Esophagus squamous epithelium (tissue), 5 donors: ENCODE measurements around the gene INHBC. TPM values are rescaled to one million over a fixed set of nuclear protein-coding genes. Genes with fewer than 3 reads are reported as not detected.
"Not testable (repeated sequence)": the region's sequence is repeated elsewhere in the genome, so short reads cannot be mapped to it uniquely, and the experiment has no call there.

Experiments used
- DNase-seq: peaks from one replicate; lab custom pipeline; 2025; lab: John Stamatoyannopoulos, UW
- H3K27ac ChIP-seq, 4 donors: fragments of 200-600 bp; sonication (generic); one replicate each; pipeline ENCODE4 v1.5.1; 2016 to 2019; ENCODE audit warnings: mild to moderate bottlenecking in 1 of 4
- H3K27me3 ChIP-seq, 4 donors: fragments of 200-600 bp; sonication (generic); 1 replicate in 3 of 4; 2 replicates in 1 of 4; pipeline versions ENCODE4 v1.5.1 to v1.6.0; 2017 to 2021; ENCODE audit warnings: antibody characterized with exemption in 1 of 4
- H3K36me3 ChIP-seq, 3 donors: fragments of 200-600 bp; sonication (generic); one replicate each; pipeline ENCODE4 v1.5.1; 2016 to 2019
- H3K4me1 ChIP-seq, 3 donors: fragments of 200-600 bp; sonication (generic); one replicate each; pipeline ENCODE4 v1.5.1; 2017 to 2019
- H3K4me3 ChIP-seq, 4 donors: fragments of 200-600 bp; sonication (generic); 1 replicate in 3 of 4; 2 replicates in 1 of 4; pipeline ENCODE4 v1.5.1; 2016 to 2019; ENCODE audit warnings: mild to moderate bottlenecking in 2 of 4, moderate library complexity in 1 of 4
- H3K9me3 ChIP-seq, 3 donors: fragments of 200-600 bp; sonication (generic); one replicate each; pipeline ENCODE4 v1.5.1; 2016 to 2019
- CTCF ChIP-seq, 6 experiments: fragments of 450-650 bp in 4 of 6; fragments of 200-600 bp in 2 of 6; sonication (generic) in 2 of 6; IDR thresholded peaks; one replicate each; pipeline ENCODE4 v1.5.1; 2016 to 2019; ENCODE audit warnings: antibody characterized with exemption in 6 of 6, mild to moderate bottlenecking in 4 of 6, moderate library complexity in 4 of 6
- POLR2A ChIP-seq, 4 donors: fragments of 450-650 bp; IDR thresholded peaks; one replicate each; pipeline ENCODE4 v1.6.1; 2017; ENCODE audit warnings: antibody characterized with exemption in 4 of 4, mild to moderate bottlenecking in 4 of 4, moderate library complexity in 3 of 4
- WGBS, 2 donors: methylation state at CpG; one replicate each; pipeline ENCODE4 v1.1.5; 2018; 5-methylcytosine and 5-hydroxymethylcytosine counted together
- intact Hi-C: fragments of 100-400 bp; cut with DNase I; formaldehyde crosslinking; loops from one replicate; pipeline ENCODE4 v1.15.0; 2022
- total RNA-seq, 4 donors: library from RNA; depleted of rRNA; stranded (reverse); fragments of >200 nt; gene quantifications; one replicate each; pipeline ENCODE4 v1.1.0, GENCODE V29; 2016
- donor health status: DM: yes; HTN: yes; CAD: no.

The INHBC gene
- total RNA-seq, 4 donors from 2014 or later, result not detected

- no peak overlapping the region for H3K27ac ChIP-seq
Observed at GRCh38 chr12:57435293-57435692, 709 bp downstream of the INHBC start.

GRCh38 chr12:57438400-57438799, 3.8 kb downstream of the INHBC start:
- DNase-seq, result no peak
- Histone ChIP-seq H3K27ac (no peak overlapping the region), H3K36me3 (no peaks in the 10 kb centered on the region), H3K4me1 (no peaks in the 10 kb centered on the region), H3K27me3 (no peaks in the 10 kb centered on the region), H3K4me3 (no peak overlapping the region), H3K9me3 (peaks cover 0 to 7% (median 0%) of the 10 kb centered on the region in 3 donors)
- intact Hi-C loops, result no loop called here
- 86 to 87% methylated on average over 1 of the region's 1 CpG for WGBS, 2 donors
- no peak for TF ChIP-seq POLR2A (IDR thresholded peaks at IDR 0.05)

More at GRCh38 chr12:57435293-57435692, 709 bp downstream of the INHBC start:
- Histone ChIP-seq H3K4me3 (no peak overlapping the region), H3K36me3 (no peaks in the 10 kb centered on the region), H3K9me3 (no peaks in the 10 kb centered on the region), H3K27me3 (no peaks in the 10 kb centered on the region), H3K4me1 (peaks cover 0 to 7% (median 0%) of the 10 kb centered on the region in 3 donors)
- DNase-seq, result no peak
- intact Hi-C loops, result no loop called here
- TF ChIP-seq CTCF (IDR thresholded peaks at IDR 0.05) (no peak), POLR2A (IDR thresholded peaks at IDR 0.05) (no peak)
- WGBS, 2 donors, result 63 to 74% methylated on average over 3 to 4 of the region's 4 CpGs

GRCh38 chr12:57439762-57440266, 5.2 kb downstream of the INHBC start:
- 80 to 81% methylated on average over 4 of the region's 4 CpGs for WGBS, 2 donors
- Histone ChIP-seq H3K36me3 (no peaks in the 10 kb centered on the region), H3K4me1 (no peaks in the 10 kb centered on the region), H3K4me3 (no peak overlapping the region), H3K9me3 (peaks cover 0 to 7% (median 0%) of the 10 kb centered on the region in 3 donors), H3K27ac (no peak overlapping the region), H3K27me3 (no peaks in the 10 kb centered on the region)
- TF ChIP-seq POLR2A (IDR thresholded peaks at IDR 0.05) (no peak), CTCF (IDR thresholded peaks at IDR 0.05) (no peak)
- no peak for DNase-seq
- intact Hi-C loops, result no loop called here

GRCh38 chr12:57441393-57441792, 6.8 kb downstream of the INHBC start:
- WGBS, 2 donors, result 67 to 72% methylated on average over 2 of the region's 2 CpGs
- intact Hi-C loops, result not testable (repeated sequence)

GRCh38 chr12:57441846-57442427, 7.4 kb downstream of the INHBC start:
- H3K27ac ChIP-seq, result no peak overlapping the region
- H3K9me3 ChIP-seq, result peaks cover 0 to 7% (median 0%) of the 10 kb centered on the region in 3 donors
- 38 to 92% methylated on average over 1 of the region's 1 CpG for WGBS, 2 donors
- DNase-seq, result no peak
- no peaks in the 10 kb centered on the region for H3K36me3 ChIP-seq
- H3K4me3 ChIP-seq, result no peak overlapping the region
- no peaks in the 10 kb centered on the region for H3K27me3 ChIP-seq
- no peaks in the 10 kb centered on the region for H3K4me1 ChIP-seq
- TF ChIP-seq CTCF (IDR thresholded peaks at IDR 0.05) (no peak), POLR2A (IDR thresholded peaks at IDR 0.05) (no peak)
- intact Hi-C loops, result no loop called here

More at GRCh38 chr12:57441393-57441792, 6.8 kb downstream of the INHBC start:
- H3K4me1 ChIP-seq, H3K9me3 ChIP-seq, H3K27ac ChIP-seq, DNase-seq, H3K36me3 ChIP-seq, H3K27me3 ChIP-seq, H3K4me3 ChIP-seq: not testable (repeated sequence)

- H3K9me3 ChIP-seq, result not testable (repeated sequence)
- 75 to 81% methylated on average over 6 of the region's 6 CpGs for WGBS, 2 donors
Observed at GRCh38 chr12:57444337-57444736, 9.8 kb downstream of the INHBC start.

More at GRCh38 chr12:57444337-57444736, 9.8 kb downstream of the INHBC start:
- H3K36me3 ChIP-seq, H3K27ac ChIP-seq, H3K27me3 ChIP-seq, intact Hi-C loops, H3K4me3 ChIP-seq, DNase-seq, H3K4me1 ChIP-seq: not testable (repeated sequence)
